GM21360 (cell line): Measurements from ENCODE around the gene ADAM30.

Experiments used
- ATAC-seq: cut with Tn5 transposase; IDR thresholded peaks from one replicate; pipeline ENCODE4 v1.9.1; 2021; ENCODE audit warnings: mild to moderate bottlenecking, moderate library complexity; ENCODE audit not compliant: unreplicated experiment

The ADAM30 gene

DNA sequence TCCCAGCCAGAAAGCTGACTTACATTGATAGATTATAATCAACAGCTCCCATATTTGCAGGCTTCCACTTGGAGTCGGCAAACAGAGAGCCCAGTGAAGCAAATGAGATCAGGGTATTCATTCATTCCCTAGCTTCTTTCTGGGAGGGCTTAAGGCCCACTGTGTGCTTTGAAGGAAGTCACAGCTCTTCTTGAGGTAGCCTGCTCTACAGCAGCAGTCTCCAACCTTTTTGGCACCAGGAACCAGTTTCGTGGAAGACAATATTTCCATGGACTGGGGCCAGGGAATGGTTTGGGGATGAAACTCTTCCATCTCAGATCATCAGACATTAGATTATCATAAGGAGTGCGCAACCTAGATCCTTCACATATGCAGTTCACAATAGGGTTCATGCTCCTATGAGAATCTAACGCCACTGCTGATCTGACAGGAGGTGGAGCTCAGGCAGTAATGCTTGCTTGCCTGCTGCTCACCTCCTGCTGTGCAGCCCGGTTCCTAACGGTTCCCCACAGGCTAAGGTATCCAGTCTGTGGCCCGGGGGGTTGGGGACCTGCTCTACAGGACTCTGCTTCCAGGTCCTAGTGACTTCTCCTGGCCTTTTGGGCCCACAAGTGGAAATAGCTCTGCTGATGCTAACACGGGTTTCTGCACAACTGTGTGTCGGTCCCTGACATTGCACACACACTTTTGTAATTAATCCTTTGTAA, 13.7 kb upstream of the ADAM30 start:
- no peak for ATAC-seq

DNA sequence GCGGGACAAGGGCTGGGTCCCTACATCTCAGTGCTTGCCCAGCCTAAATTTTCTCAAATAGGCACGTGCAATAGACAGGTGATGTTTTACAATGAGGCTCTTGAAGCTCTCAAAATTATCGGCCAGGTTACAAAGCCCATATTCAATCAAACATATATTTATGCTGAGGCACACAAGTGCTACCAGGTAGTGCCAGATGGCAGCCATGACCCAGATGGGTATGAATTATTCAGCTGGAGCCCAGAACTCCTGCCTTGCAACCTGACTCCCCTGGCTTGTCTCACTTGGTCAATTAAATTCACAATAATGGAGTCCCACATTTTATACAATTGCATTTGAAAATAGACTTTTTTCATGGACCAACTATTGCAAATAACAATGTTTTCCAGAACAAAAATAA, 12.3 kb upstream of the ADAM30 start:
- ATAC-seq = no peak

DNA sequence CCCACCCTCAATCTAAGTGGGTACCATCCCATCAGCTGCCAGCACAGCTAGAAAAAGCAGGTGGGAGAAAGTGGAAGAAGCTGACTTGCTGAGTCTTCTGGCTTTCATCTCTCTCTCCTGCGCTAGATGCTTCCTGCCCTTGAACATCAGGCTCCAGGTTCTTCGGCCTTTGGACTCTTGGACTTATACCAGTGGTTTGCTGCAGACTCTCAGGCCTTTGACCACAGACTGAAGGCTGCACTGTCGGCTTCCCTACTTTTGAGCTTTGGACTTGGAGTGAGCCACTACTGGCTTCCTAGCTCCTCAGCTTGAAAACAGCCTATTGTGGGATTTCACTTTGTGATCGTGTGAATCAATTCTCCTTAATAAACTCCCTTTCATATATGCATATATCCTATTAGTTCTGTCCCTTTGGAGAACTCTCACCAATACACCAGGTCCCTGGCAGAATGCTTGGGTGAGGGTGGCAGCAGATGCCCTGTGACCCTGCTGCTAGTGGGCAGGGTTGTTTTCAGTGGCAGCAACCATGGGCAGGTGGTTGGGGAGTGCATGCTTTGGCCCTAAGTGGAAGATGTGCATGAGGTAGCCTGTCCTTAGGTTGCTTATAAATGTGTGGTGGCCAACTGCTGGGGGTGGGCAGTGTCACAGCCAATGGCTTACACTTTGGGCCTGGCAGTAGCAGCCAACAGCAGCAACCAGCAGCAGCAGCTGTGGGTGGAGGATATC, 10.8 kb upstream of the ADAM30 start:
- ATAC-seq = no peak

GRCh38 chr1:119903443-119903835, 7.1 kb upstream of the ADAM30 start:
- ATAC-seq = no peak

DNA sequence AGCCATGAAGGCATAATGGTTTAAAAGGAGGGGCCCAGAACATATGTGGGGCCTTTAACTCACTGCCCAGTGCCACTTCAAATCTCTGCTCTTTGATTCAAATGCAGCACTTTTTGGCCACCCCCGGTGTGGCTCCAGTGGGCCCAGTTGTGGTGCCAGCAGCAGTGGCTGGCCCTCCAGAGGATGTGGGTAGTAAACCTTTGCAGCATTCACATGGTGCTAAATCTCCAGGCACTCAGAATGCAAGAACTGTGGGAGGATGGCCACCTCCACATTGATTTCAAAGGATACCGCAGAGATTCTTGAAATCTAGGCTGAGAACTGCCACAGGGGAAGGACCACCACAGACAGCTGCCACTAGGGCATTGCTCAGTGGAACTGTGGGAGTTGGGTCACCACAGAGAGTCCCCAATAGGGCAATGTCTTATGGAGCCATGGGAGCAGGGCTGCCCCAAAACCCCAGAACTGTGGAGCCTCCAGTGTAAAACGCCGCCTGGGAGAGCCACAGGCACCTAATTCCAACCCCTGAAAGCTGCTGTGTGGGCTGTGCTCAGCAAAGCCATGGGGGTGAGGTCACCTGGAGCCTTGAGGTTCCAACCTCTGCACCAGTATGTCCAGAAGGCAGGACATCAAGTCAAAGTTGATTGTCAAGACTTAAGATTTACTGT, 6.6 kb upstream of the ADAM30 start:
- no peak for ATAC-seq

GRCh38 chr1:119898981-119899720, 2.8 kb upstream of the ADAM30 start:
- no peak for ATAC-seq

- ATAC-seq = no peak
Measured at GRCh38 chr1:119898530-119898929, 2.2 kb upstream of the ADAM30 start.

- ATAC-seq = no peak
Measured at GRCh38 chr1:119895102-119895501, 1.2 kb downstream of the ADAM30 start.

DNA sequence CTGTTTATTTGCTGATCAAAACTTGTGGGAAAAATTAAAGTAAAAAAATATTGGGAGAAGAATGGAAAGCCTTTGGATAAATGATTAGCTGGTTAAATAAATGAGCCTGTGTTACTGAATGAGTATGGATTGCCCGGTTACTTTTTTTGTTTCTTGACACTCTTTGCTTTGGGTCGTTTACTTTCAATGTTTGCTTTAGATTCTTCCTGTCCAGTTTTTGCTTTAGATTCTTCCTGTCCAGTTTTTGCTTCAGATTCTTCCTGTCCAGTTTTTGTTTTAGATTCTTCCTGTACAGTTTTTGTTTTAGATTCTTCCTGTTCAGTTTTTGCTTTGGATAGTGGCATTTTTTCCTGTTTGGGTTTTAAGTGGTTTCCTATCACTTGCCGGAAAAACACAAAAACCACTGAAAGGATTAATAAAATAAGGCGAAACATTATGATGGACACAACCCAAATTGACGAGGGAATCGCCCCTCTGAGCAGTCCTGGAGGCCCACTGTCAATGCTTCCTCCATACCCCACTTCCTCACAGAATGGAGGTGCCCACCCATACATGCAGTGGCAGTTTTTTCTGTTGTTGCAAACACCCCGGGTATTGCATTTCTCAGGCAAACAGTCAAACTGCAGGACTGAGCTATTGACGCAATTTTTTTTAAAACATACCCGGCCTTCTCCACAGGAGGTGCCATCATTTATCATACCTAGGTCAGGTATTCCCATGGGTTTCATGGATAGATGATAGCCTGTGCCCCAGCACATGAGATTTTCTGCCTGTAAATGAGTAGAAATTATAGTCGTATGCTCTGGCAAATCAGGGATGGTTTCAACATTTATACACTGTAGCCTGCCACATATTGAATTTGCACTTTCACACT, 2.3 kb downstream of the ADAM30 start:
- ATAC-seq = no peak

GRCh38 chr1:119893238-119893791, 3.0 kb downstream of the ADAM30 start:
- ATAC-seq = no peak

DNA sequence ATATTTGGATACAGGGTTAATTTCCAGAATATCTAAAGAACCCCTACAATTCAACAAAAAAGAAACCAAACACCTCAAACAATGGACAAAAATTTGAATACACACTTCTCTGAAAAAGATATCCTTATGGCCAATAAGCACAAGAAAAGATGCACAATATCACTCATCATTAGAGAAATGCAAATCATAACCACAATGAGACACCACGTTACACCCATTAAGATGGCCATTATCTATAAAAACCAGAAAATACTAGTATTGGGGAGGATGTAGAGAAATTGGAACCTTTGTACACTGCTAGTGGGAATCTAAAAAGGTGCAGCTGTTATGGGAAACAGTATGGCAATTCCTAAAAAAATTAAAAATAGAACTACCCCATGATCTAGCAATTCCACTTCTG, 4.9 kb downstream of the ADAM30 start:
- ATAC-seq = no peak

DNA sequence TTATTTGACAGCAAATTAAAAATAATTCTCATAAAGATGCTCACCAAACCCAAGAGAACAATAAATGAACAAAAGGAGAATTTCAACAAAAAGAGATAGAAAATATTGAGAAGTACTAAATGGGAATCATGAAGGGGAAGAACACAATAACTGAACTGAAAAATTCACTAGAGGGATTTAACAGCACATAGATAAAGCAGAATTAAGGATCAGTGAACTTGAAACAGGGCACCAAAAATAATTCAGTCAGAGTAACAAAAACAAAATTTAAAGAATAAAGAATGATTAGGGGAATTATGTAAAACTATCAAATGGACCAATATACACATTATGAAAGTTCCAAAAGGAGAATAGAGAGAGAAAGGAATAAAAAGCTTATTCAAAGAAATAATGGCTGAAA, 7.8 kb downstream of the ADAM30 start:
- ATAC-seq = no peak

- ATAC-seq = no peak
Measured at GRCh38 chr1:119887427-119887826, 8.9 kb downstream of the ADAM30 start.

DNA sequence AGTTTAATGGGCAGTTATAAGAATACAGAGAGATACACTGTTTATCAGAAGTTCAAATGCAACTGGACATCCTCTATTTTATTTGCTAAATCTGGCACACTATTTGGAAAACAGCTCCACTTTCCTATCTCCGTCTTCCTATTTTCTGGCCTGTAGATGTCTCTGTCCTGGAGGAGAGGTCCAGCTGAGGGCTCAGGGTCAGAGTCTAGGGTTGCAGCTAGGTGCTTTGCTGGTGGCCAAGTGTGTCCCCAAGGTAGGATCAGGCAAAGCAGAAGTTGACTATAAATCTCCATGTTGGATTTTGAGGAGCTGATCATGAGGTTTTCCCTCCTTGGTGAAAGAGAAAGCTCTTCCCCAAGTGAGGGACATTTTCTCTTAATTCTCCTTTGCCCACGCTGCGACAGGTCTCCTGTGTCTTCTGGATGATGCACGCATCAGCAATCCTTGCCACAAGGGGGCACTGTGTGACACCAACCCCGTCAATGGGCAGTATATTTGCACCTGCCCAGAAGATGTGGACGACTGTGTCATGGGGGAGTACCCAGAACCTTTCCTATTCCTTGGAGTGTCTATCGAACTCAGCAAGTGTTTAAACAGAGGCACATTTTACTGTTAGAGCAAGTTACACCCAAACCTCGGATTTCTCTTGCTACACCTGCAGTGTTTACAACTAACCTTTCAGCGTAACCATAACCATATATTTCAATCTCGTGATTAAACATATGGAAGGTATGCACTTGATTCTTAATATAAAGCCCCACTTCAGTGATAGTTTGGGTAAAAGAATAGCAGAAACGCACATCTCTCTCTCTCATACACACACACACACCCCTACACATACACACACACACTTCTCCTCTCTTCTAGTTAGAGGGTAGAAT, 10.2 kb downstream of the ADAM30 start:
- no peak for ATAC-seq

DNA sequence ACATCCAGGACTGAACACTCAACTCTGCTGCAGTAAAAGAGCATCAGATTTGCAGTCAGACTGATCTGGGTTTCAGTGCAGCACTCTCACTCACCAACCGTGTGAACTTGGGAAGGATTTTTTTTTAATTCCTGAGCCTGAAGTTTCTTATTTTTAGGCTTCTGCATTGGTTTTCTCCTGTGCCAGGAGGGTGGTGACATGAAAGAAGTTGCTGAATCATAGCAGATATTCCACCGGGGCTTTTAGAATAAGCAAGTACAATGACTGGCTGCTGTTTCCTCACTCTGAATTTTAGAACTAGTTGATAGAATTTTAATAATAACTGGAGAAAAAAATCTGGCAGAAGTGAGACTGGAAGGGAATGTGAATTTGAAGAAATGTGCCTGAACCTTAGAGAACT, 11.6 kb downstream of the ADAM30 start:
- ATAC-seq = no peak

DNA sequence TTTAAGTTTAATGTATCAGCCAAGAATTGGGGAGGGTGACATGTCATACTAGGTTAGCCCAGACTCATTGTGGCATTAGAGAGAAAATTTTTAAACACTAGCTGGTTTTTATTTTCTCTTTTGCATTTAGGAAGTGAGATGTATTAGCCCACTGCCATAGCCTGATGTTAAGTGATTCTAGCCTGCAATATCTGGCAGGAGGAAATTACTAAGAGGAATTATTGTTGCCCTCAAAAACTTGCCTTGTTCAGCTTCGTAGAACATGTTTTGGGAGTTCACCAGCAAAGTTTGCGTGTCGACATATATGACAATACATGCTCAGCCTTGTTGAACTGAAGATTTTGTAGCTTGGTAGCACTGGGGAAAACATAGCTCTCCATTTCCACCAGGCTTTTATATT, 12.5 kb downstream of the ADAM30 start:
- ATAC-seq = no peak

GRCh38 chr1:119882132-119883049, 13.9 kb downstream of the ADAM30 start:
- no peak for ATAC-seq
